OCI-LY3 (cell line): ENCODE measurements around the gene CYP11A1.

Experiments used
- CTCF ChIP-seq: fragments of 200-600, 300-600 bp; sonication (generic); IDR thresholded peaks from 2 replicates; pipeline ENCODE4 v1.5.1; 2014; ENCODE audit warnings: antibody characterized with exemption, low read length, low read depth
- EZH2phosphoT487 ChIP-seq: fragments of 200-600 bp; shearing (Covaris generic); IDR thresholded peaks from 2 replicates; pipeline ENCODE4 v1.6.1; 2018; ENCODE audit warnings: antibody characterized with exemption, mixed run types, low read depth

- no peak for TF ChIP-seq CTCF
- TF ChIP-seq EZH2phosphoT487 = no peak
These were observed 30.7 kb upstream of the CYP11A1 start for GRCh38 chr15:74398183-74398582.
